HCT116 (cell line): ENCODE results near the gene DBP. TPM values are rescaled to one million over a fixed set of nuclear protein-coding genes. Genes with fewer than 3 reads are reported as not detected.

ENCODE experiments used
- ATAC-seq: fragments of 200-7000 bp; cut with Tn5 transposase; 2 replicates; pipeline ENCODE4 v1.9.1; 2020; ENCODE audit warnings: mild to moderate bottlenecking, moderate library complexity
- BruUV-seq: library from RNA; stranded (reverse); fragments of 400-500 nt; replicated peaks from 2 replicates; lab custom pipeline; 2021; lab: Mats Ljungman, UMichigan
- CTCF ChIA-PET: fragments of 300-600 bp; sonication (Branson Sonifier 250); formaldehyde crosslinking; loops from one replicate; lab custom pipeline; 2021; ENCODE audit warnings: antibody characterized with exemption; lab: Charles Lee
- POLR2A ChIA-PET: fragments of 300-600, 350-600 bp; sonication (Branson Sonifier 250); formaldehyde crosslinking; loops from one replicate; lab custom pipeline; 2021; ENCODE audit warnings: antibody characterized with exemption; lab: Charles Lee
- RAD21 ChIA-PET, 2 experiments: fragments of 300-600 bp; sonication (Branson Sonifier 250); formaldehyde crosslinking; loops; one replicate each; lab custom pipeline; 2023; ENCODE audit warnings: low total read pairs in 2 of 2; ENCODE audit not compliant: uncharacterized antibody in 2 of 2, unreplicated experiment in 2 of 2, low non-redundant PET in 1 of 2; lab: Charles Lee
- DNase-seq: peaks from one replicate; pipeline ENCODE4 v3.0.0-alpha.2; 2010; ENCODE audit warnings: low read depth, low spot score
- H2AFZ ChIP-seq: fragments of 200-600 bp; shearing (Covaris generic), sonication (generic); 2 replicates; pipeline ENCODE4 v1.6.1; 2017; ENCODE audit warnings: low read depth, mixed run types, mixed read lengths, antibody characterized with exemption, low read length; ENCODE audit not compliant: poor library complexity, severe bottlenecking
- H3K27ac ChIP-seq: 2 replicates; pipeline ENCODE4 v1.5.1; 2012; ENCODE audit warnings: low read depth, low read length
- H3K27me3 ChIP-seq: fragments of 200-600 bp; sonication (generic); 2 replicates; pipeline ENCODE4 v1.6.1; 2016; ENCODE audit warnings: mixed run types, low read length, mixed read lengths; ENCODE audit not compliant: insufficient read depth
- H3K36me3 ChIP-seq, 2 experiments: fragments of 200-500 bp in 1 of 2; fragments of 200-600 bp in 1 of 2; sonication (Bioruptor generic) in 1 of 2; sonication (generic) in 1 of 2; 2 replicates each; pipeline versions ENCODE4 v1.5.1 to v1.6.1; 2014 to 2016; ENCODE audit warnings: low read length in 2 of 2, inconsistent platforms in 1 of 2, mixed read lengths in 1 of 2, mixed run types in 1 of 2; ENCODE audit not compliant: insufficient read depth in 2 of 2, control insufficient read depth in 1 of 2
- H3K4me1 ChIP-seq, 2 experiments: fragments of 200-600 bp in 1 of 2; sonication (generic) in 1 of 2; 2 replicates each; pipeline versions ENCODE4 v1.5.1 to v1.6.1; 2012 to 2017; ENCODE audit warnings: low read length in 2 of 2, inconsistent platforms in 1 of 2, mild to moderate bottlenecking in 1 of 2, mixed read lengths in 1 of 2, mixed run types in 1 of 2, moderate library complexity in 1 of 2; ENCODE audit not compliant: insufficient read depth in 2 of 2, control insufficient read depth in 1 of 2
- H3K4me2 ChIP-seq: fragments of 200-600 bp; sonication (generic); 2 replicates; pipeline ENCODE4 v1.6.1; 2017; ENCODE audit warnings: mixed run types, low read length, mixed read lengths
- H3K4me3 ChIP-seq, 2 experiments: fragments of 200-600 bp in 1 of 2; sonication (generic) in 1 of 2; replicated peaks in 1 of 2; 2 replicates each; pipeline ENCODE4 v1.5.1; 2011 to 2016; ENCODE audit warnings: low read length in 2 of 2, control low read depth in 1 of 2, low read depth in 1 of 2, mild to moderate bottlenecking in 1 of 2, mixed read lengths in 1 of 2, mixed run types in 1 of 2
- H3K79me2 ChIP-seq: fragments of 200-600 bp; sonication (generic); 2 replicates; pipeline ENCODE4 v1.6.1; 2017; ENCODE audit warnings: mild to moderate bottlenecking, mixed run types, low read length, moderate library complexity, mixed read lengths; ENCODE audit not compliant: insufficient read depth
- H3K9ac ChIP-seq: fragments of 200-600 bp; sonication (generic); 2 replicates; pipeline ENCODE4 v1.6.1; 2016; ENCODE audit warnings: low read length, mixed read lengths
- H3K9me2 ChIP-seq: fragments of 200-600 bp; sonication (generic), shearing (Covaris generic); 2 replicates; pipeline ENCODE4 v1.6.1; 2017; ENCODE audit warnings: mixed run types, mild to moderate bottlenecking, moderate library complexity; ENCODE audit not compliant: insufficient read depth
- H3K9me3 ChIP-seq, 2 experiments: fragments of 200-500 bp in 1 of 2; fragments of 200-600 bp in 1 of 2; sonication (Bioruptor generic) in 1 of 2; sonication (generic) in 1 of 2; 2 replicates each; pipeline ENCODE4 v1.6.1; 2014 to 2017; ENCODE audit warnings: low read length in 2 of 2, mixed read lengths in 2 of 2, inconsistent platforms in 1 of 2, low read depth in 1 of 2, mild to moderate bottlenecking in 1 of 2, mixed run types in 1 of 2, moderate library complexity in 1 of 2; ENCODE audit not compliant: control insufficient read depth in 1 of 2, insufficient read depth in 1 of 2
- H4K20me1 ChIP-seq: fragments of 200-600 bp; sonication (generic), shearing (Covaris generic); 2 replicates; pipeline ENCODE4 v1.6.1; 2017; ENCODE audit warnings: mixed run types, mild to moderate bottlenecking, moderate library complexity; ENCODE audit not compliant: insufficient read depth
- CBX3 ChIP-seq: IDR thresholded peaks from 2 replicates; pipeline ENCODE4 v1.6.1; 2012; ENCODE audit warnings: low read depth
- FOSL1 ChIP-seq: IDR thresholded peaks from 2 replicates; pipeline ENCODE4 v1.6.1; 2012; ENCODE audit warnings: low read depth
- POLR2A ChIP-seq: IDR thresholded peaks from 2 replicates; pipeline ENCODE4 v1.7.0; 2011; ENCODE audit warnings: borderline replicate concordance; ENCODE audit not compliant: insufficient read depth, insufficient read length; ENCODE audit errors: extremely low read depth
- REST ChIP-seq: IDR thresholded peaks from 2 replicates; pipeline ENCODE4 v1.6.1; 2012; ENCODE audit warnings: low read depth
- SP1 ChIP-seq: IDR thresholded peaks from 2 replicates; pipeline ENCODE4 v1.6.1; 2012; ENCODE audit warnings: low read depth
- SRF ChIP-seq: IDR thresholded peaks from 2 replicates; pipeline ENCODE4 v1.6.1; 2012; ENCODE audit warnings: low read depth
- ZFX ChIP-seq: fragments of 450-650 bp; IDR thresholded peaks from 2 replicates; pipeline ENCODE4 v1.6.1; 2017
- intact Hi-C: fragments of 100-400 bp; cut with micrococcal nuclease; formaldehyde crosslinking; loops from 2 replicates; pipeline ENCODE4 v1.10.0; 2022
- total RNA-seq: library from RNA; stranded (reverse); gene quantifications from one replicate; pipeline ENCODE4 v1.2.1, GENCODE V29; 2021; ENCODE audit not compliant: unreplicated experiment

Gene DBP
- total RNA-seq, 1 experiment from 2014 or later: 45.9 TPM

GRCh38 chr19:48598996-48599700 is 38.0 kb downstream of the DBP start (continued):
- TF ChIP-seq REST: no peak
- no peak for TF ChIP-seq SP1
- TF ChIP-seq POLR2A: no peak
- TF ChIP-seq SRF: no peak
- TF ChIP-seq CBX3: no peak
- no peak for TF ChIP-seq FOSL1

- DNase-seq: no peak
- RAD21 ChIA-PET: no interaction called here
- ATAC-seq: no peak
- Histone ChIP-seq H3K9me2 (no peaks in the 10 kb centered on the region), H3K36me3 (no peaks in the 10 kb centered on the region), H3K27ac (no peak overlapping the region), H2AFZ (no peak overlapping the region), H3K9me3 (no peaks in the 10 kb centered on the region), H3K4me2 (no peak overlapping the region), H4K20me1 (no peaks in the 10 kb centered on the region), H3K4me1 (no peaks in the 10 kb centered on the region), H3K4me3 (no peak overlapping the region), H3K9ac (no peak overlapping the region), H3K79me2 (no peaks in the 10 kb centered on the region), H3K27me3 (no peaks in the 10 kb centered on the region)
- POLR2A ChIA-PET: interaction anchor here (0.6 kb wide), 1 partner anchor 273 kb away, joined by 3 read pairs; no protein-coding TSS in a partner anchor
- CTCF ChIA-PET: no interaction called here
- BruUV-seq: no TSS peak
- TF ChIP-seq ZFX: no peak
- intact Hi-C loops: no loop called here
Observed at GRCh38 chr19:48596679-48597465, 40.3 kb downstream of the DBP start.
